K562 (cell line): ENCODE measurements around the gene ZNF174. TPM values are rescaled to one million over a fixed set of nuclear protein-coding genes. Genes with fewer than 3 reads are reported as not detected.

Source experiments
- ATAC-seq: fragments of 200-7000 bp; cut with Tn5 transposase; 3 replicates; pipeline ENCODE4 v1.9.1; 2020; ENCODE audit warnings: moderate library complexity
- BruUV-seq: library from RNA; stranded (reverse); fragments of 400-500 nt; replicated peaks from 2 replicates; lab custom pipeline; 2021; lab: Mats Ljungman, UMichigan
- CTCF ChIA-PET: fragments of 300-600 bp; formaldehyde crosslinking; extraction: SDS; loops from one replicate; lab custom pipeline; 2021; ENCODE audit warnings: low intra/inter-chr PET ratio; lab: Yijun Ruan, JAX
- POLR2A ChIA-PET: fragments of 300-600, 350-650 bp; sonication (Branson Sonifier 250); formaldehyde crosslinking; extraction: SDS; loops from one replicate; lab custom pipeline; 2021; ENCODE audit warnings: antibody characterized with exemption, inconsistent platforms; lab: Yijun Ruan, JAX
- DNase-seq, 4 experiments: peaks; one replicate each; pipeline versions ENCODE4 v3.0.0 to v3.0.0-alpha.2; 2011 to 2018; ENCODE audit warnings: low spot score in 3 of 4, mixed read lengths in 3 of 4; ENCODE audit errors: extremely low read depth in 1 of 4
- FAIRE-seq: peaks from 2 replicates; lab custom pipeline; 2011; peaks lifted over from hg19 to GRCh38; lab: Jason Lieb, UNC
- H2AFZ ChIP-seq: 2 replicates; pipeline ENCODE4 v1.6.0; 2011; ENCODE audit warnings: low read depth, low read length, control low read depth, inconsistent platforms
- H3K27ac ChIP-seq: fragments of 200-600 bp; 3 replicates; pipeline ENCODE4 v1.8.0; 2011; ENCODE audit warnings: low read depth, mild to moderate bottlenecking, control low read depth, inconsistent platforms, low read length, moderate library complexity, mixed read lengths; ENCODE audit errors: extremely low read depth
- H3K27me3 ChIP-seq, 2 experiments: fragments of 300-600 bp in 1 of 2; 2 replicates in 1 of 2; 3 replicates in 1 of 2; pipeline versions ENCODE4 v1.6.0 to v1.8.0; 2011; ENCODE audit warnings: inconsistent platforms in 2 of 2, low read length in 2 of 2, mild to moderate bottlenecking in 1 of 2, mixed read lengths in 1 of 2, moderate library complexity in 1 of 2; ENCODE audit not compliant: control insufficient read depth in 2 of 2, insufficient read depth in 2 of 2
- H3K36me3 ChIP-seq: fragments of 300-600 bp; 3 replicates; pipeline ENCODE4 v1.8.0; 2011; ENCODE audit warnings: mild to moderate bottlenecking, low read length, inconsistent platforms; ENCODE audit not compliant: control insufficient read depth, insufficient read depth
- H3K4me1 ChIP-seq, 2 experiments: fragments of 200-600 bp in 1 of 2; replicated peaks in 1 of 2; 2 replicates in 1 of 2; 3 replicates in 1 of 2; pipeline versions ENCODE4 v1.5.1 to v1.8.0; 2011; ENCODE audit warnings: inconsistent platforms in 2 of 2, low read length in 2 of 2, mild to moderate bottlenecking in 1 of 2, mixed read lengths in 1 of 2, moderate library complexity in 1 of 2; ENCODE audit not compliant: control insufficient read depth in 2 of 2, insufficient read depth in 2 of 2
- H3K4me2 ChIP-seq: 2 replicates; pipeline ENCODE4 v1.6.1; 2011; ENCODE audit warnings: low read length, control low read depth, inconsistent platforms, mixed read lengths; ENCODE audit not compliant: insufficient read depth
- H3K4me3 ChIP-seq: fragments of 200-600 bp; sonication (generic), shearing (Covaris generic); 2 replicates; pipeline ENCODE4 v1.5.1; 2016; ENCODE audit warnings: control low read depth, inconsistent platforms
- H3K79me2 ChIP-seq: fragments of 200-600 bp; 3 replicates; pipeline ENCODE4 v1.8.0; 2011; ENCODE audit warnings: low read length, inconsistent platforms; ENCODE audit not compliant: control insufficient read depth, insufficient read depth
- H3K9ac ChIP-seq, 2 experiments: 2 replicates each; pipeline versions ENCODE4 v1.6.0 to v1.6.1; 2011; ENCODE audit warnings: low read depth in 2 of 2, low read length in 2 of 2, control low read depth in 1 of 2, inconsistent platforms in 1 of 2, mild to moderate bottlenecking in 1 of 2, mixed read lengths in 1 of 2; ENCODE audit not compliant: insufficient read depth in 1 of 2
- H3K9me1 ChIP-seq: one replicate; pipeline ENCODE4 v1.6.0; 2011; ENCODE audit warnings: inconsistent platforms, mild to moderate bottlenecking, low read length, moderate library complexity; ENCODE audit not compliant: control insufficient read depth, insufficient read depth
- H3K9me3 ChIP-seq: replicated peaks from 2 replicates; pipeline ENCODE4 v1.5.1; 2011; ENCODE audit warnings: low read depth, low read length, inconsistent platforms; ENCODE audit not compliant: control insufficient read depth, insufficient read depth
- H4K20me1 ChIP-seq: replicated peaks from 2 replicates; pipeline ENCODE4 v1.6.1; 2011; ENCODE audit warnings: low read length, inconsistent platforms, mixed read lengths; ENCODE audit not compliant: control insufficient read depth, insufficient read depth
- ATF4 ChIP-seq: fragments of 450-650 bp; formaldehyde crosslinking; IDR thresholded peaks from 2 replicates; pipeline ENCODE4 v1.4.0; 2022; ENCODE audit warnings: mild to moderate bottlenecking, moderate library complexity
- GTF2A2 ChIP-seq: IDR thresholded peaks from 2 replicates; pipeline ENCODE4 v1.6.1; 2016; ENCODE audit warnings: mild to moderate bottlenecking, missing genetic modification characterization, missing compliant biosample characterization
- HNRNPK ChIP-seq: fragments of 200-400 bp; formaldehyde crosslinking; IDR thresholded peaks from one replicate; pipeline ENCODE4 v1.6.1; 2018; ENCODE audit warnings: mild to moderate bottlenecking, low read depth, low read length; ENCODE audit not compliant: poor library complexity, severe bottlenecking
- IFI16 ChIP-seq: fragments of 250-450 bp; sonication (Bioruptor Pico); IDR thresholded peaks from 2 replicates; pipeline ENCODE4 v2.1.2; 2022; ENCODE audit warnings: mild to moderate bottlenecking, inconsistent platforms
- MXI1 ChIP-seq: IDR thresholded peaks from 2 replicates; pipeline ENCODE4 v1.6.1; 2011; ENCODE audit warnings: low read depth, mild to moderate bottlenecking, improper control_type of control experiment, low read length
- NFRKB ChIP-seq: fragments of 450-650 bp; IDR thresholded peaks from 2 replicates; pipeline ENCODE4 v1.6.1; 2016; ENCODE audit warnings: low read depth
- PHF8 ChIP-seq: fragments of 200-600 bp; sonication (generic); IDR thresholded peaks from 2 replicates; pipeline ENCODE4 v1.6.1; 2012; ENCODE audit warnings: mixed run types, mild to moderate bottlenecking, inconsistent platforms, low read length, moderate library complexity, borderline replicate concordance
- POLR2H ChIP-seq: IDR thresholded peaks from 2 replicates; pipeline ENCODE4 v1.6.1; 2016; ENCODE audit warnings: missing genetic modification characterization, low read depth, mild to moderate bottlenecking, control low read depth, missing compliant biosample characterization, moderate library complexity
- PPARD ChIP-seq: fragments of 250-450 bp; sonication (Bioruptor Pico); IDR thresholded peaks from 2 replicates; pipeline ENCODE4 v1.8.0; 2022; ENCODE audit warnings: inconsistent platforms, mild to moderate bottlenecking, moderate library complexity
- RAD21 ChIP-seq, 2 experiments: fragments of 250-450 bp in 1 of 2; fragments of 450-650 bp in 1 of 2; sonication (Bioruptor Pico) in 1 of 2; formaldehyde crosslinking in 1 of 2; IDR thresholded peaks in 1 of 2; conservative IDR thresholded peaks in 1 of 2; 2 replicates each; pipeline versions ENCODE4 v1.4.0 to v1.8.0; 2020 to 2022; ENCODE audit warnings: mild to moderate bottlenecking in 2 of 2, moderate library complexity in 1 of 2
- TFAP4 ChIP-seq: sonication (generic); formaldehyde crosslinking; IDR thresholded peaks from 2 replicates; pipeline ENCODE4 v1.8.0; 2022; ENCODE audit warnings: missing genetic modification reagents, mild to moderate bottlenecking, moderate library complexity, borderline replicate concordance
- ZNF79 ChIP-seq: fragments of 250-450 bp; sonication (Bioruptor Pico); IDR thresholded peaks from 2 replicates; pipeline ENCODE4 v1.4.0; 2020; ENCODE audit warnings: low read depth, mild to moderate bottlenecking, moderate library complexity
- in situ Hi-C: fragments of 300-500 bp; cut with MboI; formaldehyde crosslinking; loops from 4 replicates; pipeline ENCODE4 v1.15.0; 2018; ENCODE audit warnings: inconsistent platforms, mixed read lengths
- intact Hi-C: fragments of 100-400 bp; cut with micrococcal nuclease; formaldehyde crosslinking; loops from 2 replicates; pipeline ENCODE4 v1.14.2; 2022
- polyA plus RNA-seq, 8 experiments: library from polyadenylated mRNA; depleted of rRNA in 4 of 8; stranded (reverse) in 5 of 8; unstranded in 3 of 8; fragments of >200 nt; fragmentation: Nextera tagmentation in 2 of 8; fragmentation: Illumina TruSeq in 1 of 8; extraction: Ambion mirVana in 2 of 8; extraction: Trizol in 1 of 8; gene quantifications; 2 replicates each; pipeline versions ENCODE4 v1.2.1 to v1.2.3, GENCODE V29; 2011 to 2014; ENCODE audit warnings: inconsistent platforms in 1 of 8, missing spikeins in 1 of 8
- total RNA-seq, 7 experiments: library from RNA; depleted of rRNA in 6 of 7; stranded (reverse); fragments of >200 nt in 6 of 7; fragmentation: Illumina TruSeq in 2 of 7; extraction: Trizol in 2 of 7; gene quantifications; 2 replicates each; pipeline versions ENCODE4 v1.2.1 to v1.2.3, GENCODE V29; 2011 to 2021; ENCODE audit warnings: low replicate concordance in 1 of 7

The ZNF174 gene
- total and polyA plus RNA-seq, 9 of the 15 experiments (the other 6 are each of a cell fraction or from before 2014, with no cell fraction given) = 5.1 to 19.1 (median 12.5) TPM

- in situ Hi-C loops (no loop called here), intact Hi-C loops (no loop called here)
- DNase-seq (no peak), FAIRE-seq (no peak), ATAC-seq (no peak)
- BruUV-seq = no TSS peak
- Histone ChIP-seq H3K79me2 (no peaks in the 10 kb centered on the region), H4K20me1 (no peaks in the 10 kb centered on the region), H3K27ac (no peak overlapping the region), H3K4me1 (no peaks in the 10 kb centered on the region), H3K9ac (no peak overlapping the region), H3K4me2 (no peak overlapping the region), H3K4me3 (no peak overlapping the region), H2AFZ (no peak overlapping the region), H3K36me3 (peaks cover 8% of the 10 kb centered on the region), H3K9me3 (peaks cover 22% of the 10 kb centered on the region), H3K27me3 (no peaks in the 10 kb centered on the region; a peak in 3 of 5 replicates), H3K9me1 (no peaks in the 10 kb centered on the region)
- TF ChIP-seq POLR2H = no peak
- TF ChIP-seq NFRKB = no peak
- TF ChIP-seq ZNF79 = no peak
- TF ChIP-seq TFAP4 (CRISPR knock-in tag) = no peak
- TF ChIP-seq ATF4 (CRISPR knock-in tag) = no peak
- no peak for TF ChIP-seq PPARD (CRISPR knock-in tag)
- no peak for TF ChIP-seq GTF2A2 (tag)
- TF ChIP-seq MXI1 = no peak
- no peak for TF ChIP-seq HNRNPK
- no peak for TF ChIP-seq PHF8
- no peak for TF ChIP-seq RAD21 (CRISPR knock-in tag; conservative IDR thresholded peaks at IDR 0.05 in 1 of 2, IDR thresholded peaks at IDR 0.05 in 1 of 2)
- no peak for TF ChIP-seq IFI16 (CRISPR knock-in tag)
- ChIA-PET POLR2A (interaction anchor here (0.8 kb wide), 1 partner anchor 12 kb away, joined by 3 read pairs; no protein-coding TSS in a partner anchor), CTCF (no interaction called here)
These were observed 23.1 kb upstream of the ZNF174 start for GRCh38 chr16:3377917-3378316.
